Inflammatory macrophage treated with lipopolysaccharide for 1 hour (primary cell): ENCODE data around the gene NOB1.
"Not testable (repeated sequence)": the region's sequence is repeated elsewhere in the genome, so short reads cannot be mapped to it uniquely, and the experiment has no call there.

Source experiments
- DNase-seq, 2 donors: peaks; one replicate each; pipeline ENCODE4 v3.0.0-alpha.2; 2020 to 2022

The NOB1 gene

DNA sequence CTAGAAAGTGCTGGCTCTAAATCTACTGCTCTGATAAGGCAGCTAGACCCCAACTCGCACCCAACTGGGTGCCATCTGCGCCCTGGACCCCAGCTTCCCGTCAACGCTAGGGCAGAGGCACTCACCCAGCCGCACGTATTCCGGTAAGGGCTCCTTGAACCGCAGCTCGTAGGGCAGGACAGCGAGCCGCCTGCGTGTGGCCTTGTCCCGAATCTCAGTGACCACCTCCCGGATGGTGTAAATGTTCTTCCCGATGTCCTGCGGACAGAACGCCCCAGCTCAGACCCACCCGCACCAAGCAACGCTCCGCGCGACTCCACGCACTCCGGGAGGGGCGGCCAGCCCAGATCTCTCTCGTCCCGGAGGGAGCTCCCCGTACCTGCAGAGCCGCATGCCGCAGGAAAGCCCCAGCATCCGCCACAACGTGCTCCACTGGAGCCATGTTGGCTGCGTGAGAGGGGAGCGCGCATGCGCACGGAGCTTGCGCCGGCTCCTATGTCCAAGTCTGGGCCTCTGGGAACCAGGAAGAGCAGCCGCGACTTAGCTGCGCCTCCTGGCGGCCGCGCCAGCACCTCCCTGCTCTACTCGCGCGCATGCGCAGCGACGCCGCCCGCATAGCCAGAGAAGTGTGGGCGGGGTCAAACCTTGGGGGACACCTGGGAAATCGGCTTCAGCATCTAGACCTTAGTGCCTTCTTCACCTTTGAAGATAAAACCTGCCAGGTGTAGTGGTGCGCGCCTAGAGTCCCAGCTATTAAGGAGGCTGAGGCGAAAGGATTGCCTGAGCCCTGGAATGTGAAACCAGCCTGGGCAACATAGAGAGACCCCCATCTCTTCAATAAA lies at the start of gene NOB1:
TSS of gene NOB1 (minus strand) at position 458 of the 842 bp plus-strand sequence. CDS start at position 442, 16 bp downstream.
- peak; percentile 94 to 98 for DNase-seq

DNA sequence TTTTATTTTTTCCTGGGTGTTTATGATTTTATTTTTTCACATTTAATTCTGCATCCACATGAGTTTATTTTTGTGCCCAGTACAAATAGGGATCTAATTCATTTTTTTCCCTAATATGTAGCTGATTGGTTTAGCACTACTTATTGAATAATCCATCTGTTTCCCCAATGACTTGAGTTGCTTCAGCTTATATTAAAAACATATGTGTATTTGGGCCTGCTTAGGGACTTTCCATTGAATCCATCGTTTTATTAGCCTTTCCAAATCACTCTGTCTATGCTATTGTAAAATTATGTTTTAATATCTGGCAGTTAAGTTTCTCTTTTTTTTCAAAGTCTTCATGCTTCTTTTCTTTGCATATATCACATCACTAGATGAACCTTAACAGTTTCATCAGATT lies 49.6 kb upstream of the NOB1 start:
- no peak for DNase-seq

DNA sequence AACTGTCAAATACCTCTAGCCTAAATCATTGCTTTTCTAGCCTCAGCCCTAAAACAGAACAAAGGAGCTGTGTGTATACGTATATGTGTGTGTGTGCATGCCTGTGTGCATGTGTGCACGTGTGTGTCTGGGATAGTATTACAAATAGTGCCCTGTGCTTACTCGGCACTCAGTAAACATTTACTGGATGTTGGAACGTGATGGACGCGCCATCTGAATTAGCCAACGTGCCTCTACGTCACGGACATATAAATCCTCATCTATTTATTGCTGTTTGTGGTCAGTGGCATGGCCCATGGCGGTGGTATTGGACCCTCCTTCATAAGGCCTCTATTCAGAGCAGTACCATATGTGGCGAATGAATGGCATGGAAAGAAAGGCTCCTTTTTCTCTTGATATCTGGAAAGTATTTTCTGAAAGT lies 44.9 kb upstream of the NOB1 start:
- no peak for DNase-seq

DNA sequence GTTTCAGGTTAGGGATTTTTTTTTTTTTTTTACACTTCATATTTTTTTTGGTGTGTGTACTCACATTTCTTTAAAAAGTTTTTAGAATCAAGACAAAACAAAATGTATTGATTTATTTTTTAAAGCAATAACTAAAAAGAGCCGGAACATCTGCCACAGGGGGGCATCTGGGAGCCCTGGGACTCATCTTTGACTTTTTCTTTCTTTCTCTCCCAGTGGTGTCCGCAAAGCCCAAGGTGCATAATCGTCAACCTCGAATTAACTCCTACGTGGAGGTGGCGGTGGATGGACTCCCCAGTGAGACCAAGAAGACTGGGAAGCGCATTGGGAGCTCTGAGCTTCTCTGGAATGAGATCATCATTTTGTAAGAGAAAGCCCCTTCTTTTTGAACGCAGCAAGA lies 43.7 kb upstream of the NOB1 start:
- no peak for DNase-seq

DNA sequence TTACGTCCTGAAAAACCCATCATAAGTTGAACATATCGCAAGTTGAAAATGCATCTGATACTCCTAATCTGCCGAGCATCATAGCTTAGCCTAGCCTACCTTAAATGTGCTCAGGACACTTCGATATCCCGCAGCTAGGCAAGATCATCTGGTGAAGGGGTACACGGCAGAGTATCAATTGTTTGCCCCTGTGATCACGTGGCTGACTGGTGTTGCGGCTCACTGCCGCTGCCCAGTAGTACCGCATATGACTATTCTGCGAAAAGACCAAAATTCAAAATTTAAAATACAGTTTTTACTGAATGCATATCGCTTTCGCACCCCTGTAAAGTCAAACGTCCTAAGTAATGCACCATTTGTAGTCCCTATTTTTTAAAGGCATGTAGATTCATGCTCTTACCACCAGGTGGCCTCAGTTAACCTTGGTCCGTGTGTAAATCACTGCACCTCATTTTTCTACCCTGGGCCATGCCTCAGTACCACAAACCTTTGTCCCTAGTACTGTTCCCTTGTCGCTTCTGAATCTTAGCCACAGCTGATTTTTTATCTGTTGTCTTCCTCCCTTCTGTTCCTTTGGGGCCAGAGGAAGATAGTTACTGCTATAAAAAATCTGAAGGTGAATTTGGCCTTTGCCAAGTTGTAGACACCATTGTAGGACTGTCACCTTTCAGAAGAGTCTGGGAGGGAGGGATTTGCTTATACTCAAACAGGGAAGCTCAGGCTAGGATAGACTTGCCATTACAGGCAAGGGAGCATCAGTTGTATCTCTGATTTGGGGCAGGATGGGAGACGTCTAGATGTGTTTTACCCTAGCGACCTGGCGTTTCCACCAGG lies 41.8 kb upstream of the NOB1 start:
- peak; percentile 35 to 60 for DNase-seq

DNA sequence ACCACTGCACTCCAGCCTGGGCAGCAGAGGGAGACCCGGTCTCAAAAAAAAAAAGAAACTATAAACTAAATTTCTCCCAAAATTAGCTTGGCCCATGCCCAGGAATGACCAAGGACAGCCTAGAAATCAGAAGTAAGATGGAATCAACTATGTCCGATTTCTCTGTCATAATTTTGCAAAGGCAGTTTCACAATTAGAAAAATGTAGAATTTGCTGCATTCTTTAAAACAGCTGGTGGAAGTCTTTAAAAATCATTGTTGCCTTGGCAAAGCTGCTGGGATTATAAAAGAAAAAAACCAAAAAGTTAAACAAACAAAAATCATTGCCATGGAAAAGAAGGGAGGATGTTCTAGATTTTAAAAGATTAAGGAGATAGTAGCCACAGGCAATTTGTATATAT lies 39.8 kb upstream of the NOB1 start:
- no peak for DNase-seq

DNA sequence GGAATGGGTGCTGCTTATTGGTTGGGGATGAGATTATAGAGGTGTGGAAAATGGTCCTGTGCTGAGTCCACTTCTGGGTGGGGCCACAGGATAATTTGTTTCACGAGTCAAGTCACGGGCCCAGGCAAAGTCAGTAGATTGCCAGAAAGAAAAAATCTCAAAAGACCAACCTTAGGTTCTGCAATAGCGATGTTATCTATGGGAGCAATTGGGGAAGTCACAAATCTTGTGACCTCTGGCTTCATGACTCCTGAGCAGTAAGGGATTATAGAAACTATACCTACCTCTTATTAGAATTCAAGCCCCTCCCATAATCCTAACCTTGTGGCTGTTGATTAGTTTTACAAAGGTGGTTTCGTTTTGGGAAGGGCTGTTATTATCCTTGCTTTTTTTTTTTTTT lies 38.8 kb upstream of the NOB1 start:
- peak in 1 of 2 donors; percentile 28 for DNase-seq

DNA sequence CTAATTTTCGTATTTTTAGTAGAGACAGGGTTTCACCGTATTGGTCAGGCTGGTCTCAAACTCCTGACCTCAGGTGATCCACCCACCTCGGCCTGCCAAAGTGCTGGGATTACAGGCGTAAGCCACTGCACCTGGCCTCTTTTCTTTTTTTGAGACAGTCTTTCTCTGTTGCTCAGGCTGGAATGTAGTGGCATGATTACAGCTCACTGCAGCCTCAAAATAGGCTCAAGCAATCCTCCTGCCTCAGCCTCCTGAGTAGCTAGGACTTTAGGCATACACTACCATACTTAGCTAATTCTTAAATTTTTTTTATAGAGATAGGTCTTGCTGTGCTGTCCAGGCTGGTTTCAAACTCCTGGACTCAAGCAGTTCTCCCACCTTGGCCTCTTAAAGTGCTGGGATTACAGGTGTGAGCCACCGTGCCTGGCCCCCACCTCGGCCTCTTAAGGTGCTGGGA lies 36.7 kb upstream of the NOB1 start:
- DNase-seq = not testable (repeated sequence)

DNA sequence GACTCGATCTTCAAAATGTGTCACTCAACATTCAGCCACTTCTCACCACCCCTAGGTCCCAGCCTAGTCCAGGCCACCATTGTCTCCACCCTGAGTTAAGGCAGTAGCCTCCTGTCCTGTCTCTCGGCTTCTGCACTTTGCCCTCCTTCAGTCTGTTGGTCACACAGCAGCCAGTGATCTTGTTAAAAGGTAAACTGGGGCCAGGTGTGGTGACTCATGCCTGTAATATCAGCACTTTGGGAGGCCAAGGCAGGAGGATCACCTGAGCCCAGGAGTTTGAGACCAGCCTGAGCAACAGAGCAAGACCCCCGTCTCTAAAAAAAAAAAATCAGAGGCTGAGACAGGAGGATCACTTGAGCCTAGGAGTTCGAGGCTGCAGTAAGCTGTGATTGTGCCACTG lies 33.2 kb upstream of the NOB1 start:
- DNase-seq = no peak

DNA sequence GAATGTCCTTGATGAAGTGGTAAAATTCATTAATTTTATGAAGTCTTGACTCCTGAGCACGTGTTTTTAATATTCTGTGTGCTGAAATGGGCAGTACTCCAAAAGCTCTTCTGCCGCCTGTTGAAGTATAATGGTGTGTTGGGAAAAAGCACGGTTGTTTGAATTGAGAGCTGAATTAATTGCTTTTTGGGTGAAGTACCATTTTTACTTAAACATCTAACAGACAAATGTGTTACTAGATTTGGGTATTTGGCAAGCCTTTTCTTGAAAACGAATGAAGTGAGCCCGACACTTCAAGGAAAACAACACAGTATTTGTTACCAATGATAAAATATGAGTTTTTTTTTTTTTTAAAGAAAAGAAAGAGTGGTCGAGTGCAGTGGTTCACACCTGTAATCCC lies 29.9 kb upstream of the NOB1 start:
- no peak for DNase-seq

DNA sequence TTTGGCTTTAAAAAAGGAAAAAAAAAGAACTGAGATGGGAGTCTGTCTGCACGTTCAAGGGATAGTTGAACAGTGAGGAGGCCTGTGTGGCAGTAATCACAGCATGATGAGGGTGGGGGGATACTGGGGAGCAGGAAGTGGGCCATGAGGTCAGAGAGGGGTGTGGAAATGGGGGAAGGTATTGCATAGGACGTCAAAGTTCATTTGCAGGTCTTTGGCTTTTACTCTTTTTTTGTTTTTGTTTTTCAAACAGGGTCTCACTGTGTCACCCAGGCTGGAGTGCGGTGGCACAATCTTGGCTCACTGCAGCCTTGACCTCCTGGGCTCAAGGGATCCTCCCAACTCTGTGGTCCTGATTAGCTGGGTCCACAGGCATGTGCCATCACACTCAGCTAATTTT lies 26.4 kb upstream of the NOB1 start:
- DNase-seq = no peak

DNA sequence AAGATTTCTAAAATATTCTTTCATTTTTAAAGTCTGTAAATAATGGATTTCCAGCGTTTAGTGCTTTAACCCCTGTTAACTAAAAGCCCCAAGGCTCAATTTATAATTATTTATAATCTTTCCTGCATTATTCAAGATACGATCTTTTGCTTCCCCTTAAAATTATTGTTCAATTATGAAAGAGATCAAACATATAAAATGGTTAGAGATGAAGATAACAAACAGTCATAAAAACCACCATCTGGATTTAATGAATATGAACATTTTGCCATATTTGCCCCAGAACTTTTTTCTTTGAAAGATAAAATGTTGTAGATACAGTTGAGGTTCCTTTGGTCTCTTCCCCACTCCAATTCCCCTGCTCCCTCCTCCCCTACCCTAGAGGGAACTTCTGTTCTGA lies 25.0 kb upstream of the NOB1 start:
- DNase-seq = no peak

DNA sequence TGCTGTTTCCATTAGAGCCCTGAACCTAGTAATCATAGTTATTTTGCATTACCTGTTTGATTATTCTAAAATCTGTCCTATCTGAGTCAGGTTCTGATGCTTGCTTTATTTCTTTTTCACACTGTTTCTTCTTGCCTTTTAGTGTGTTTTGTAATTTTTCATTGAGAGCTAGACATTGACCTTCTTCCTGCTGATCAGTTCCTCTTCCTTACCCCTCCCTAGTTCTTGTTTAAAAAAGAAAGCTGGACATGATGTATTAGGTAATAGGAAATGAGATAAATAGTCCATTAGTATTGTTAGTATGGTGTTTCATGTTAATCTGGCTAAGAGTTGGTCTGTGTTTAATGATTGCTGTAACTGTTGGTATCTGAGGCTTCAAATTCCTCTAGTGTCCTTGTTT lies 20.8 kb upstream of the NOB1 start:
- peak; percentile 50 to 58 for DNase-seq

DNA sequence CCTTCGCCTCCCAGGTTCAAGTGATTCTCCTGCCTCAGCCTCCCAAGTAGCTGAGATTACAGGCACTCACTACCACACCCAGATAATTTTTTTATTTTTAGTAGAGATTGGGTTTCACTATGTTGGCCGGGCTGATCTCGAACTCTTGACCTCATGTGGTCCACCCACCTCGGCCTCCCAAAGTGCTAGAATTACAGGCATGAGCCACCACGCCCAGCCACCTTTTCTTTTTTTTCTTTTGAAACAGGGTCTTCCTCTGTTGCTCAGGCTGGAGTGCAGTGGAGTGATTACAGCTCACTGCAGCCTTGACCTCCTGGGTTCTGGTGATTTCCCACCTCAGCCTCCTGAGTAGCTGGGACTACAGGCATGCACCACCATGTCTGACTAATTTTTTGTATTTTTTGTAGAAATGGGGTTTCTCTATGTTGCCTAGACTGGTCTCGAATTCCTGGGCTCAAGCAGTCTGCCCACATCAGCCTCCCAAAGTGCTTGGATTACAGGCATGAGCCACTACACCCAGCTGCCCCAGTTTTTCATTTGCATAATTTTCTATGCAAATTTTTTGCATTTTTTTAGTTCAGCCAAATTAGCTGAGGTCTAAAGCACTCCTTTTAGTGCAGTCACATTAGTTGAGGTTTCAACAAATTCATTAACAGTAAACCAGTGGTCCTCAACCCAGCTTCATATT lies 18.7 kb upstream of the NOB1 start:
- DNase-seq = no peak

DNA sequence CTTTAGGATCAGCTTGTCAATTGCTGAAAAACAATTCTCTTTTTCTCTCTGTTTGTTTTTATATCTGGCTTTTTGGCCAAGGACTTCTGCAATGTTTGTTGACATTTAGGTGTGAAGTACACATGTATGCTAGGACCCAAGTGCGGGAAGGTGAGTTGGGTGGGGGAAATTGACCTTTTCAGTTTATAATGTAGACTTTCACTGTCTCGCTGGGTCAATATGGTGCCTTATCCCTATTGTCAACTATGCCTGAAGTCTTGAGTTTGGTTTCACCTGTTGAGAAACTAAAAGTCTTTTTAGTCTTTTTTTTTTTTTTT lies 16.9 kb upstream of the NOB1 start:
- DNase-seq = no peak

DNA sequence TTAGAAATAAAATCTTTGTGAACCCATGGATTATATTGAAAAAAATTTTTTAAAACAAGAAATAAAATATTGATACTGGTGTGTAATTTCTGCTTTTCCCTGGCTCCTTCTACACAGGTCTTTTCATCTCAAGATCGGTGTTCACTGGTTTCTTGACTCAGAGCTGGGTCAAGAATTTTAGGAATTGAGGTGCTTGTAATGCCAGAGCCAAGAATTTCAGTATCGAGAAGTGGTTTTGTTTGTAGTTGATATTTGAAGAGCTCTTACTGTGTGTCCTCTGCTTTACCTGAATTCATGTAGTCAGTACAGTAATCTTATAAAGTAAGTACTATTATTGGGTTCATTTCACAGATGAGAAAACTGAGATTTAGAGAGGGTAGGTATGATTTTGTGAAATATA lies 14.7 kb upstream of the NOB1 start:
- no peak for DNase-seq

DNA sequence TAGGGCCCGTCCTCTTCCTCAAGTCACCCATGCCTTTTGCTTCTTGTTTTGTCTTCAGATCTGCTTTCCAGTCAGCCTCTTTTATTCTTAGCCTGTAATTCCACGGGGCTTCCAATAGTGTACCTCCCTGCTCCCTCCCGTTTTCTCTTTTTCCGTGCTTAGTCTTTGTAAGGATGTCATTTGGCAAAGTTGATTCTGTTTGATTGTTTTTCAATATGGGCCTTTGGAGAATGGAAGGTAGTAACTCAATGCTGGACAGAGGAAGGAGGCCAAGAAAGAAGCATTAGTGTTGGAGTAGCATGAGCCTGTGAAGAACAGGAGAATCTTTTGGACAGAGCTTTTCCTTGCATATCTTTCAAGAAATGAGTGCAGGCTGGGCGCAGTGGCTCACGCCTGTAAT lies 13.9 kb upstream of the NOB1 start:
- DNase-seq = no peak

DNA sequence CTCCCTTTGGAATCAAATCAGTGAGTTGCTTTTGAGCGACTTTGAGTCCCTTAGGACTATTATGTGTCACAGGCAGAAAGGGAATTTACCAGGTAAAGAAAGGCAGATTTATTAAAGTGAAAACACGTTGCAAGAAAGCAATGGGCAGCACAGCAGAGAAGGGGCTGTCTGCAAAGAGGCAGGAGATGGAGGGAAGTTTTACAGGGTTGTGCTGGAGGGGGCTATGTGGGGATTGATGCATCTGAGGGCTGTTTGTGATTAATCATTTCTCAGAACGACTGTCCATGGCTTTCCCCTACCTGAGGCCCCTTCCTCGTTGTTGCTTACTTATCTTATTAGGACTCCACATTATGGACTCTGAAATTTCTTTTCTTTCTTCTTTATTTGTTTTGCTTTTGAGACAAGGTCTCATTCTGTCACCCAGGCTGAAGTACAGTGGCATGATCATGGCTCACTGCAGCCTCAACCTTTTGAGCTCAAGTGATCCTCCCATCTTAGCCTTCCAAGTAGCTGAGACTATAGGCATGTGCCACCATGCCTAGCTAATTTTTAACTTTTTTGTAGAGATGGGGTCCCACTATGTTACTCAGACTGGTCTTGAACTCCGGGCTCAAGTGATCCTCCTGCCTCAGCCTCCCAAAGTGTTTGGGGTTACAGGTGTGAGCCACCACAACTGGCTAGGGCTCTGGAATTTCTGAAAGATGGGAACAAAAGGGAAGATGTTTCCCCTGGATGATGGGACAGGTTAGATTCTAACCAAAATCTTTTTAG lies 12.9 kb upstream of the NOB1 start:
- DNase-seq = no peak

DNA sequence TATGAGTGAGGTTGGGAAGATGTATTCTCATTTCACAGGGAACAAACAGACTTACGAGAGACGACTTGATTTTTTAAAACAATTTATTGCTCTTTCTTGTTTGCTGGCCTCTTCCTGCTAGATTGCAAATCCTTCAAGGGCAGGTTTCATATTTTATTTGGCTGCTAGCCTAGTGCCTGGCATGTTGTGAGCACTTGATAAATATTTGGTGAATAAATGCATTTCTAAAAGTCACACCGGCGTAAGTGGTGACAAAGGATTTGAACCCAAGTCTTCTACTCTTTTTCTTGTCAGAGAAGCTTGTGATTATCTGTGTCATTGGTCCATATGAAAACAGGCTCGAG lies 8.8 kb upstream of the NOB1 start:
- no peak for DNase-seq

DNA sequence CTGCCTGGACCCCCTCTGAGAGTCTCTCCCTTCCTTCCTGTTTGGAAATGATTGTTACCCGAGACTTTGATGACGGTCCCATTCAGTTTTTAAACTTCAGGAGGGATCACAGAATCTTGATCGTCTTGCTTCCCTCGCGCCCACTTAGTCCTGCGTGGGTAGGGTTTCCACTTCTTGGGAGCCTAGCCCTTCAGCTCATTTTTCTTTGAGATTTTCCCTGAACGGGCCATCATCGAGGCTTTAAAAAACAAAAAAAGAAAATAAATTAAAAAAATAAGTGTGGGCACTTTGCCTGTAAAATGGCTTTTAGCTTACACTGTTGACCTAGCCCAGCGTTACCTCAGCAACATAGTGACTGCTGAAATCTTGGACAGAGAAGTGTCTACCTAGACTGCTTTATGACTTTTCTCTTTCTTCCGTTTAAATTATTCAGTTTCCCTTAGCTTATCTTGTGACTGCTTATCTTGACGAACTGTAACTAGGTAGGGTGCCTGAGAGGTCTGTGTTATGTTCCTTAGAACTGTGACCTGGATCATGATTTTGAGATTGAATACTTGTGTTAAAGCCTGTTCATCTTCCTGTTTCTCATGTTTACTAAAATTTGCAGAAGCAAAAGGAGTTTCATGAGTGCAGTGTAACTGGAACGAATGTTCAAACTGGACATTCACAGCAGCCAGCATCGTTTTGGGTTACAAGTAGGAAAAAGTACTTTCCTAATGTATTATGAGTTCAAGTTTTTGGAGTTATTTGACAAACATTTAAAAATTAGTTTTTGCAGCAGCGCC lies 8.3 kb upstream of the NOB1 start:
- DNase-seq = peak; percentile 45 to 55

DNA sequence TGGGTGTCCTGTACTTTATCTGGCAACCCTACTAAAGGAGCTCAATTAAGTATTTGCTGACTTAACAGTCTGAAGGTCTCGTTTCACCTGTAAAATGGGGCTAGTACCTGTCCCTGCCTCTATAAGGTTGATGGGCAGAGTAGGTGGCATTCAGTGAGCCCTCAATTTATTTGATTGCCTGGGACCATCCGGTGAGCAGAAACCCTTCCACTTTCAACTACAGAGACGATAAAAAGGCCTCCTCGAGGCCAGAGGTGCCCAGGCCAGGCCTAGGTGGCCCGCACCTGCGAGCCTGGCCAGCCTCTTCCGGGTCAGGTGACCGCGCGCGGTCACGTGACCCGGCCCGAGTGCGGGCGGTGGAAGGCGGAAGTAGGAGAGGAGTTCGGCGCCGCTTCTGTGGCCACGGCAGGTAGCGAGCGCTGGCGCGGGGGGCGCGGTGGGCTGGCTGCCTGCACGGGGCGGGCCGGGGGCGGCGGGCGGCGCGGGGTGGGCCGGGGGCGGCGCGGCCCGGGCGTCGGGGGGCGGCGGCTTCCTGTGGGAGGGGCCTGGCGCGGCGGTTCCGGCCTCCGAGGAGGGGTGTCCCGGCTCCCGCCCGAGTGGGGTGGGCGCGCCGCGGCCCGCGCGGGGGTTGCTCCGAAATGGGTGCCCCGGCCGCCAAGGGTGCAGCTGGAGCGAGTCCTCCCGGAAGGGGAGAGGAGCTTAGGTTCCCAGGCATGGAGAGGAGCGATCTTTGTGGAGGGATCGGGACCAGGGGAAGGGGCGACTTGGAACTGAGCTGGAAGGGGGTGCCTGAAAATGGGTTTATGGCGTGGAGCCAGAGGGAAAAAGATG lies 7.5 kb upstream of the NOB1 start, which contains the start of gene WWP2:
TSS of gene WWP2 (plus strand) at position 350 of the 831 bp plus-strand sequence. CDS start 24,679 bp downstream, outside the sequence.
- peak; percentile 57 to 61 for DNase-seq
